Neural cell (in vitro differentiated cells): ENCODE data around the gene AP3S2. TPM values are rescaled to one million over a fixed set of nuclear protein-coding genes. Genes with fewer than 3 reads are reported as not detected.

Experiments used
- H2AFZ ChIP-seq: fragments of 200-600, 300-800 bp; sonication (generic), shearing (Covaris generic); 2 replicates; pipeline ENCODE4 v1.6.0; 2014; ENCODE audit warnings: low read depth, mild to moderate bottlenecking, antibody characterized with exemption, low read length, moderate library complexity
- H3F3A ChIP-seq: fragments of 200-600 bp; shearing (Covaris generic); 2 replicates; pipeline ENCODE4 v1.6.1; 2016; ENCODE audit warnings: mild to moderate bottlenecking, moderate library complexity, mixed read lengths, antibody characterized with exemption, low read length; ENCODE audit not compliant: insufficient read depth, poor library complexity, severe bottlenecking
- H3K27ac ChIP-seq: fragments of 200-600, 300-800 bp; sonication (generic), shearing (Covaris generic); 2 replicates; pipeline ENCODE4 v1.5.1; 2014; ENCODE audit warnings: mild to moderate bottlenecking, low read length, moderate library complexity
- H3K27me3 ChIP-seq: fragments of 300-800, 200-600 bp; sonication (generic), shearing (Covaris generic); 2 replicates; pipeline ENCODE4 v1.6.0; 2014; ENCODE audit warnings: mild to moderate bottlenecking, low read depth, low read length, moderate library complexity; ENCODE audit not compliant: insufficient read depth
- H3K36me3 ChIP-seq: fragments of 300-800, 200-600 bp; sonication (generic), shearing (Covaris generic); 2 replicates; pipeline ENCODE4 v1.5.1; 2014; ENCODE audit warnings: mild to moderate bottlenecking, antibody characterized with exemption, low read length, moderate library complexity; ENCODE audit not compliant: insufficient read depth
- H3K4me2 ChIP-seq: fragments of 300-800, 200-600 bp; sonication (generic), shearing (Covaris generic); 2 replicates; pipeline ENCODE4 v1.6.0; 2014; ENCODE audit warnings: mild to moderate bottlenecking, low read length
- H3K4me3 ChIP-seq: fragments of 300-800, 200-600 bp; sonication (generic), shearing (Covaris generic); 2 replicates; pipeline ENCODE4 v1.5.1; 2014; ENCODE audit warnings: mild to moderate bottlenecking, low read length, moderate library complexity
- H3K79me2 ChIP-seq: fragments of 200-600 bp; shearing (Covaris generic); replicated peaks from 2 replicates; pipeline ENCODE4 v1.6.0; 2014; ENCODE audit warnings: mild to moderate bottlenecking, low read length, moderate library complexity; ENCODE audit not compliant: insufficient read depth
- H3K9ac ChIP-seq: fragments of 300-800, 200-600 bp; sonication (generic), shearing (Covaris generic); 2 replicates; pipeline ENCODE4 v1.6.1; 2016; ENCODE audit warnings: mild to moderate bottlenecking, low read length, mixed read lengths
- H3K9me2 ChIP-seq: fragments of 200-600 bp; shearing (Covaris generic); 2 replicates; pipeline ENCODE4 v1.6.1; 2016; ENCODE audit warnings: mild to moderate bottlenecking, low read length, mixed read lengths; ENCODE audit not compliant: insufficient read depth
- H3K9me3 ChIP-seq: fragments of 200-600, 300-800 bp; sonication (generic), shearing (Covaris generic); 2 replicates; pipeline ENCODE4 v1.6.1; 2016; ENCODE audit warnings: mild to moderate bottlenecking, mixed run types, low read length, moderate library complexity, mixed read lengths
- H4K20me1 ChIP-seq: fragments of 200-600 bp; shearing (Covaris generic); 2 replicates; pipeline ENCODE4 v1.6.1; 2016; ENCODE audit warnings: mild to moderate bottlenecking, mixed run types; ENCODE audit not compliant: insufficient read depth
- EP300 ChIP-seq: fragments of 450-650 bp; conservative IDR thresholded peaks from 2 replicates; pipeline ENCODE4 v1.6.1; 2014; ENCODE audit warnings: antibody characterized with exemption, mild to moderate bottlenecking, moderate library complexity; ENCODE audit not compliant: poor library complexity, severe bottlenecking
- EZH2 ChIP-seq: fragments of 200-600, 300-800 bp; shearing (Covaris generic), sonication (generic); IDR thresholded peaks from 2 replicates; pipeline ENCODE4 v1.6.1; 2014; ENCODE audit warnings: antibody characterized with exemption, low read length, borderline replicate concordance, mild to moderate bottlenecking; ENCODE audit not compliant: insufficient read depth, poor library complexity, severe bottlenecking
- MXI1 ChIP-seq: fragments of 450-650 bp; conservative IDR thresholded peaks from 2 replicates; pipeline ENCODE4 v1.6.1; 2014; ENCODE audit warnings: antibody characterized with exemption, mild to moderate bottlenecking; ENCODE audit not compliant: poor library complexity, severe bottlenecking
- POLR2AphosphoS5 ChIP-seq: IDR thresholded peaks from 2 replicates; pipeline ENCODE4 v1.6.1; 2012
- RAD21 ChIP-seq: fragments of 450-650 bp; conservative IDR thresholded peaks from 2 replicates; pipeline ENCODE4 v1.6.1; 2014; ENCODE audit warnings: antibody characterized with exemption, mild to moderate bottlenecking, moderate library complexity
- SMC3 ChIP-seq: fragments of 450-650 bp; conservative IDR thresholded peaks from 2 replicates; pipeline ENCODE4 v1.6.1; 2014; ENCODE audit warnings: antibody characterized with exemption, mild to moderate bottlenecking, moderate library complexity; ENCODE audit not compliant: poor library complexity
- TAF1 ChIP-seq: IDR thresholded peaks from 2 replicates; pipeline ENCODE4 v1.6.1; 2012; ENCODE audit warnings: low read depth
- polyA plus RNA-seq: library from polyadenylated mRNA; depleted of rRNA; stranded (reverse); fragments of >200 nt; gene quantifications from 2 replicates; pipeline ENCODE4 v1.2.3, GENCODE V29; 2014
- TF ChIP-seq, protein P1 (sequence below): IDR thresholded peaks from 2 replicates; pipeline ENCODE4 v1.6.1; 2012; ENCODE audit warnings: borderline replicate concordance
- TF ChIP-seq, protein P2 (sequence below): fragments of 450-650 bp; IDR thresholded peaks from 2 replicates; pipeline ENCODE4 v1.5.1; 2014; ENCODE audit warnings: antibody characterized with exemption, mild to moderate bottlenecking, moderate library complexity; ENCODE audit not compliant: poor library complexity, severe bottlenecking

Gene AP3S2
- polyA plus RNA-seq, 1 donor from 2014 or later: 47.6 TPM

DNA sequence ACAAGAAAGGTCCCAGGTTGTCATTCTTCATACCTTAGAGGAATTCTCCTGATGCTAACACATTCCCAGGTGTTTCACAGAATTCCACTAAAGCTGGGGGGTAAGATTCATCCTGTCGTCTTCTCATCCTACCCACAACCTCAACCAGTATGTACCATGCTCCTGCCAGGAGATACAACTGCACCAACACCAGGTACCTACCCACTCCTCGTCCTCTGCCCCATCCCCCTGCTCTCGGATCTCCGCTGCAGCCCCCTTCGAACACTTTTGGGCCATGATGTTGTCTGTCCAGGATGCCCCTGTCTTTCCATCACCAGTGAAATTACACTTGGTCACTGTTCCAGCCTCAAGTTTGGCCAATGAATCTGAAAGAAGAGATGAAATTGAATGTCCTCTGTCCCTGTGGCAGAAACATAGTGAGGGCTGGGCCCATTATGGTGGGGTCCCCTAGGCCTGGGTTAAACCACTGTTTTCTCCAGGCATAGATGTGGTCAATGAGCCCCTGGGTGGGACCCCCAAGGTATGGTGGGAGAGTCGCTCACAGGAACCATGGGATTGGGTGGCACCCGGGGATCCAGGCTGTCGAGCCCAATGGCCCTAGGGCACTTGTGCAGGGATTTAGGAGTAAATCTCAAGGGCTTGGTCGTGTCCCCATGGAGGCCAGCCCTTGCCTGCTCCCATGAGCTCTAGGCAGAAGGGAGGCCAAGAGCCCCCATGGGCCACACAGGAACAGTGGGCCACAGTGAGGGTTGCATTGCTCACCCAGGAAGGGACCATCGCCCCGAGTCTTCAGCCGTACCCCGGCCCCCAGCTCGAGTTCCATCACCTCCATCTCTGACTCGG, 9.4 kb upstream of the AP3S2 start:
- no peaks in the 10 kb centered on the region for H3K36me3 ChIP-seq

DNA sequence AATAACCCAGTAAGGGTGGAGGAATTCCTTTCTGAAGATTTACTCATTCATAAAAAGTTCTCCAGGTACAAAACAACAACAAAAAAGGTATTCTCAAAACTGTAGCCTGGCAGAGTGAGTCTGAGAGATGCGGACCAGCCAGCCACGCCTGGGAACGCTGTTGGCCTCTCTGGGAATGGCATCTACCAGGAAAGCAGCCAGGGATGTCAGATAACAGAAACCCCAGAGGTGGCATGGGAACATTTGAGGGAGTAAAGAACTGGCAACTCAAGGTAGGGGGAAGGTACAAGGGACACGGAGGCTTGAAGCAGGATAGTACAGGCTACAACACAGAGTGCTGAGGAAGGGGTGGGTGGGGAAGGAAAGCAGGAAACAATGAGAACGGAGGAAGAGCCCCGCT, 7.1 kb upstream of the AP3S2 start:
- no peaks in the 10 kb centered on the region for H3F3A ChIP-seq
- no peaks in the 10 kb centered on the region for H3K36me3 ChIP-seq

More for the DNA sequence above, 9.4 kb upstream of the AP3S2 start:
- Histone ChIP-seq H3K4me3 (no peak overlapping the region), H3K9ac (no peak overlapping the region), H3K27ac (no peak overlapping the region), H3K27me3 (no peaks in the 10 kb centered on the region), H4K20me1 (no peaks in the 10 kb centered on the region), H3K9me2 (no peaks in the 10 kb centered on the region), H3F3A (no peaks in the 10 kb centered on the region), H3K9me3 (no peaks in the 10 kb centered on the region), H3K4me2 (no peak overlapping the region), H2AFZ (no peak overlapping the region), H3K79me2 (no peaks in the 10 kb centered on the region)
- TF ChIP-seq EP300 (no peak), EZH2 (no peak), RAD21 (no peak), TAF1 (no peak), POLR2AphosphoS5 (no peak), MXI1 (no peak), SMC3 (no peak)
- TF ChIP-seq, protein P1, sequence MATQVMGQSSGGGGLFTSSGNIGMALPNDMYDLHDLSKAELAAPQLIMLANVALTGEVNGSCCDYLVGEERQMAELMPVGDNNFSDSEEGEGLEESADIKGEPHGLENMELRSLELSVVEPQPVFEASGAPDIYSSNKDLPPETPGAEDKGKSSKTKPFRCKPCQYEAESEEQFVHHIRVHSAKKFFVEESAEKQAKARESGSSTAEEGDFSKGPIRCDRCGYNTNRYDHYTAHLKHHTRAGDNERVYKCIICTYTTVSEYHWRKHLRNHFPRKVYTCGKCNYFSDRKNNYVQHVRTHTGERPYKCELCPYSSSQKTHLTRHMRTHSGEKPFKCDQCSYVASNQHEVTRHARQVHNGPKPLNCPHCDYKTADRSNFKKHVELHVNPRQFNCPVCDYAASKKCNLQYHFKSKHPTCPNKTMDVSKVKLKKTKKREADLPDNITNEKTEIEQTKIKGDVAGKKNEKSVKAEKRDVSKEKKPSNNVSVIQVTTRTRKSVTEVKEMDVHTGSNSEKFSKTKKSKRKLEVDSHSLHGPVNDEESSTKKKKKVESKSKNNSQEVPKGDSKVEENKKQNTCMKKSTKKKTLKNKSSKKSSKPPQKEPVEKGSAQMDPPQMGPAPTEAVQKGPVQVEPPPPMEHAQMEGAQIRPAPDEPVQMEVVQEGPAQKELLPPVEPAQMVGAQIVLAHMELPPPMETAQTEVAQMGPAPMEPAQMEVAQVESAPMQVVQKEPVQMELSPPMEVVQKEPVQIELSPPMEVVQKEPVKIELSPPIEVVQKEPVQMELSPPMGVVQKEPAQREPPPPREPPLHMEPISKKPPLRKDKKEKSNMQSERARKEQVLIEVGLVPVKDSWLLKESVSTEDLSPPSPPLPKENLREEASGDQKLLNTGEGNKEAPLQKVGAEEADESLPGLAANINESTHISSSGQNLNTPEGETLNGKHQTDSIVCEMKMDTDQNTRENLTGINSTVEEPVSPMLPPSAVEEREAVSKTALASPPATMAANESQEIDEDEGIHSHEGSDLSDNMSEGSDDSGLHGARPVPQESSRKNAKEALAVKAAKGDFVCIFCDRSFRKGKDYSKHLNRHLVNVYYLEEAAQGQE: no peak
- TF ChIP-seq, protein P2, sequence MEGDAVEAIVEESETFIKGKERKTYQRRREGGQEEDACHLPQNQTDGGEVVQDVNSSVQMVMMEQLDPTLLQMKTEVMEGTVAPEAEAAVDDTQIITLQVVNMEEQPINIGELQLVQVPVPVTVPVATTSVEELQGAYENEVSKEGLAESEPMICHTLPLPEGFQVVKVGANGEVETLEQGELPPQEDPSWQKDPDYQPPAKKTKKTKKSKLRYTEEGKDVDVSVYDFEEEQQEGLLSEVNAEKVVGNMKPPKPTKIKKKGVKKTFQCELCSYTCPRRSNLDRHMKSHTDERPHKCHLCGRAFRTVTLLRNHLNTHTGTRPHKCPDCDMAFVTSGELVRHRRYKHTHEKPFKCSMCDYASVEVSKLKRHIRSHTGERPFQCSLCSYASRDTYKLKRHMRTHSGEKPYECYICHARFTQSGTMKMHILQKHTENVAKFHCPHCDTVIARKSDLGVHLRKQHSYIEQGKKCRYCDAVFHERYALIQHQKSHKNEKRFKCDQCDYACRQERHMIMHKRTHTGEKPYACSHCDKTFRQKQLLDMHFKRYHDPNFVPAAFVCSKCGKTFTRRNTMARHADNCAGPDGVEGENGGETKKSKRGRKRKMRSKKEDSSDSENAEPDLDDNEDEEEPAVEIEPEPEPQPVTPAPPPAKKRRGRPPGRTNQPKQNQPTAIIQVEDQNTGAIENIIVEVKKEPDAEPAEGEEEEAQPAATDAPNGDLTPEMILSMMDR: no peak

More for the DNA sequence above, 7.1 kb upstream of the AP3S2 start:
- H3K9ac ChIP-seq: no peak overlapping the region
- no peaks in the 10 kb centered on the region for H4K20me1 ChIP-seq
- TF ChIP-seq SMC3 (no peak), EZH2 (no peak), RAD21 (no peak), POLR2AphosphoS5 (no peak), EP300 (no peak), MXI1 (no peak), TAF1 (no peak)
- TF ChIP-seq, protein P1: no peak
- TF ChIP-seq, protein P2: no peak
- H3K4me3 ChIP-seq: no peak overlapping the region
- H3K27me3 ChIP-seq: no peaks in the 10 kb centered on the region
- H3K4me2 ChIP-seq: no peak overlapping the region
- H3K27ac ChIP-seq: no peak overlapping the region
- H3K79me2 ChIP-seq: no peaks in the 10 kb centered on the region
- no peaks in the 10 kb centered on the region for H3K9me2 ChIP-seq
- H3K9me3 ChIP-seq: no peaks in the 10 kb centered on the region
- no peak overlapping the region for H2AFZ ChIP-seq
